GM11168 (cell line): ENCODE data around the gene PCSK4.
"Not testable (repeated sequence)": the region's sequence is repeated elsewhere in the genome, so short reads cannot be mapped to it uniquely, and the experiment has no call there.

Experiments used
- in situ Hi-C: fragments of 300-500 bp; cut with MboI; formaldehyde crosslinking; loops from one replicate; pipeline ENCODE4 v1.12.0; 2022; ENCODE audit warnings: low sequenced_read_pairs; ENCODE audit not compliant: unreplicated experiment

PCSK4 gene

DNA sequence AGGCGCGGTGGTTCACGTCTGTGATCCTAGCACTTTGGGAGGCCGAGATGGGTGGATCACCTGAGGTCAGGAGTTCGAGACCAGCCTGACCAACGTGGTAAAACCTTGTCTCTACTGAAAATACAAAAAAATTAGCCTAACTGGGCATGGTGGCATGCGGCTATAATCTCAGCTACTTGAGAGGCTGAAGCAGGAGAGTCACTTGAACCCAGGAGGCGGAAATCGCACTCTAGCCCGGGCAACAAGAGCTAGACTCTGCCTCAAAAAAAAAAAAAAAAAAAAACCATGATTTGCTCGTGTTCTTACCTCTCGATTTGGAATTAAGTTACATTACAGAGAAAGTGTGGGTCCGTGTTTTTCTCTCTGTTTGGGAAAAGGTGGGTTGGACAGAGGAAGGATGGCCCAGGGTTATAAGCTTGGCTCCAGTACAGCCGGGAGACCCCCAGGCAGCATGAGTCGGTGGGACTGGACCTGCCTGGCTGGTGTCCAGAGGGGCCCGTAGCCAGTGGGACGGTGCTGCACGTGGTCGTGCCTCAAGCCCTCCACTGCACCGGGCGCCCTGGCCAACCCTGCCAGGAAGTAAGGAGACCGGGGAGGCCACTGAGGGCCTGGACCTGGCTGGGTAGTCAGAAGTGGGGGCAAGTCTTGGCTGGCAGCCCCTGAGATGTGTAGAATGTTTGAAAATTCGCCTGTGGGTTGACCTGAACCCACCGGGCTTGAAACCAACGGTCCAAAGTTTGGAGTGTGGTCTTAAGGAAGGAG, 48.3 kb downstream of the PCSK4 start:
- in situ Hi-C loops = no loop called here

DNA sequence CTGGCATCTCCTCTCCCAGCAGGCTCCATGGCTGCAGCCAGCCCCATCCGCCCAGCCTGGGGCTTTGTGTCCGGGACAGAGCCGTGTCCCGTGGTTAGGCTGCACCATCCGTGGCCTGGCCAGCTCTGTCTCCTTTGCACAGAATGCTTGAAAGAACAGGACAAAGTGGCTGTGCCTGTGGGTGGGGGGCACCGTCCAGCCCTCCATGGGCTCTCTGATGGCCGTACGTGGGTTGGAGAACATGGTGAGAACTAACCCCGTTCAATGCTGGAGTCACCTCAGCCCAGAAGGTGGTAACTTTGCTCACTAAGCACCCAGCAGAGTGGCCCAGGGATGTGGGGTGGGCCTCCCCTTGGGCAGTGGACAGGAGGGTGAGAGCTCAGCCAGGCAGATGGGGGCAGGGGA, 49.1 kb downstream of the PCSK4 start:
- in situ Hi-C loops = no loop called here

GRCh38 chr19:1440418-1440801, 49.7 kb downstream of the PCSK4 start:
- in situ Hi-C loops = no loop called here

DNA sequence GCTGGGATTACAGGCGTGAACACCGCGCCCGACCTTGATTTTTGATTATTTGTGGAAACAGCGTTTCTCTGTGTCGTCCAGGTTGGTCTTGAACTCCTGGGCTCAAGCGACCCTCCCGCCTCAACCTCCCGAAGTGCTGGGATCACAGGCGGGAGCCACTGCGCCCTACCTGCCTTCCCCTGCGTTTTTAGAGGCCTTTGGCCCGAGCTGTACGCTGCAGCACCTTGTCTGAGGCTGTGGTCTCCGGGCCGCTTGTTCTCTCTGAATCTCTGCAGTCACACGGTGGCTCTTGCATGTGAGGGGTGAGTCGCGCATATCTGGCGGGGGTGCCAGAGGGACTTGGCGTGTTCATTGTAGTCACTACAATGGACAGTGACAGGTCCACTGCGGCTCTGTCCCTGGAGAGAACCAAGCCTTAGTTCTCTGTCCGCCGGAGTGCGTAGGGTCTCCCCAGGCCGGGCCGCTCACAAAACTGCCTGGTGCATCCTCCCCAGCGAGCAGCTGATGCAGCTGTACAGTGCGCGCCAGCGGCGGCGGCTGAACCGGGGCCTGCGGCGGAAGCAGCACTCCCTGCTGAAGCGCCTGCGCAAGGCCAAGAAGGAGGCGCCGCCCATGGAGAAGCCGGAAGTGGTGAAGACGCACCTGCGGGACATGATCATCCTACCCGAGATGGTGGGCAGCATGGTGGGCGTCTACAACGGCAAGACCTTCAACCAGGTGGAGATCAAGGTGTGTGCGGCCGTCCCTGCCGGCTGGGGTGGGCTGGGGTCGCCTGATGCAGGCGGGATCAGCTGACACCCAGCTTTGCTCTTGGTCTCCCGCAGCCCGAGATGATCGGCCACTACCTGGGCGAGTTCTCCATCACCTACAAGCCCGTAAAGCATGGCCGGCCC, 50.4 kb downstream of the PCSK4 start:
- in situ Hi-C loops = not testable (repeated sequence)

DNA sequence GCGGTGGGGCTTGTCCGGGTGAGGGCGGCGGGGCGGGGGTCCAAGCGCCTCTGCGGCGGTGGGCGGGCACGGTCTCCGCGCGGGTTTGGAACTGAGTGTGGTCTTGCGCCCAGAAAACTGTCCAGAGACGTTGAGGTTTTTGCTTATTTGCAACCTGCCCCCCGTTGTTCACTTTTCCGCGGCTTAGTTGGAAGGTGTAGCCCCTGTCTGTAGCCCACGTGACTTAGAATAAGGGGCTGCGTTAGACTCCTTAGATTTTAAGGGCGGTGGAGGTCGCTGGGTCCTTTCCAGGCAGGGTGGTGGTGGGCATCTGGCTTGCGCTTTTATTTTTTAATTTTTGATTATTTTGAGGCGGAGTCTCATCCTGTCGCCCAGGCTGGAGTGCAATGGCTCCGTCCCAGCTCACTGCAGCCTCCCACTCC, 51.2 kb downstream of the PCSK4 start:
- in situ Hi-C loops = no loop called here

DNA sequence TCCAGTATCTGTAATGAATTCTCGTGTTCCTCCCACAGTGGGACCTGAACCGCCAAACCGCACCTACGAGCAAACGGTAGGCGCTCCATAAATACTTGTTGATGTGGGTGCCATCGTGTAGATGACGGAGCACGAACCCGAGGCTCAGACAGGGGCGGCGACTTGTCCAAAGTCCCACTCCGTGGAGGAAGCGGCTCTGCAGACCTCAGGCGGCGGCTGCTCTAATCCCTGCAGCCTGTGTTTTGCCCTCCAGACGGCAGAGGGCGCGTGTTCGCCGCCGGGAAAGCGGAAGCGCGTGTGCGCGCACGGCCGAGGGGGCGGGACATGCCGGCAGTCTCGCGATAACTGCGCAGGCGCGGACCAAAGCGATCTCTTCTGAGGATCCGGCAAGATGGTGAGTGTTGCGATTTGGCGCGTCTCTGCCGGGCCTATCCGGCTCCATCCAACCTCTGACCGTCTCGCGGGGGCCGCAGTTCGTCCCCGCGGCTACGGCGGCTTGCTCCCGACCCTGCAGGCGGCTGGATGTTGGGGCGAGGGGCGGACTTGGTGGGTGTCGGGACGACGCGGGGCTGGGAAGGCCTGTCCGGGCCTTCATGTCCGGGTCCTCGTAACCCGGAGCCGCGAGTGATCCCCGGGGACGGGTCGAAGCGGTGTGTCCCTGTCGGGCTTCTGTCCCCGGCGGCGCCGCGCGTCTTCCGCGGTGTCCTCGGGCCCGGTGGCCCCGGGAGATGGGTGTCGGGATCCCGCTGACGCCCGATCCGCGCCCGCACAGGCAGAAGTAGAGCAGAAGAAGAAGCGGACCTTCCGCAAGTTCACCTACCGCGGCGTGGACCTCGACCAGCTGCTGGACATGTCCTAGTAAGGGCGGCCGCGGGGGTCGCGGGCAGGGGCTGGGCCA, 51.9 kb downstream of the PCSK4 start, which contains the start of gene RPS15:
RPS15 (plus strand) TSS at position 362 of the 898 bp plus-strand sequence; CDS start at position 392, 30 bp downstream.
- in situ Hi-C loops = no loop called here

- in situ Hi-C loops = no loop called here
Observed at GRCh38 chr19:1437609-1438008, 52.5 kb downstream of the PCSK4 start.

DNA sequence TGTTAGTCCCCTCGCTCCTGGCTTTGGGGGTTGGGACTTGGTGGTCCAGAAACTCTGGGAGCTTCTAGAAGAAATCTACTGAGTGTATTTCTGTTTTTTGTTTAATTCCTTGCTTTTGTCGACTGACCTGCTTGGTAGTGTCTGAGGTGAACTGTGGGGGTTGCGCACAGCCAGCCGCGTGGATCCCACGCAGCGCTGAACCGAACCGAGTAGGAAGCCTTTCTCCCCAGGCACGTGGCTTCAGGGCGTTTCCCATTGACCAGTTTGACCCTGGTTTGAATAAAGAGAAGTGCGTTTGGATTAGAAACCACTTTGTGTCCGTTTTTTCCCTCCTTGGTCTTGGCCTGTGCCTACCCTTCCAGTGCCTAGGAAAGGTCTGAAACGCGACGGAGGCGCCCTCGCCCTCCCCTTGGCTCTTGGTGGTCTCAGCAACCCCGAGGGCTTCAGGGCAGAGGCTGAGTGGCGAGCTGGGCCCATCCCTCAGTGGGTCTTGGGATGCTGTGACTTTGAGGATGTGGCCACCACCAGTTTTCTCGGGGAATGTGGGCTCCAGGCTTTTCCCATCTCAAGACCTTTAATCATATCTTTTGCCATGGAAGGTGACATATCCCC, 54.7 kb downstream of the PCSK4 start:
- in situ Hi-C loops = no loop called here

DNA sequence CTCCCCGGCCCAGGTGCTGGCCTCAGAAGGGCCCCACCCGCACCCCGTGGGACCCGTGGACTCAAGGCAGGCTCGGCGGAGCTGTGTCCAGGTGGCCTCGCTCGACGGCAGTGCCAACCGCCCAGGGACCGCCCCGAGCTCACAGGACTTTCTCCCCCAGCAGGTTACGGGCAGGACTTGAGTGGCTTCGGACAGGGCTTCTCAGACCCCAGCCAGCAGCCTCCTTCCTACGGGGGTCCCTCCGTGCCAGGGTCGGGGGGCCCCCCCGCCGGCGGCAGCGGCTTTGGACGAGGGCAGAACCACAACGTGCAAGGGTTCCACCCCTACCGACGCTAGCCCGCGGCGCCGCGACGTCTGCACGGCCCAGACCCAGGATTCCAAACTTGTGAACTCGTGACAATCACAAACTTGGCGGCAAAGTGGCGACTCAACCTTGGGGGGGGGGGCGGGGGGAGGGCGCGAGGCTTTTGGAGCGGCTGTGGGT, 55.5 kb downstream of the PCSK4 start:
- in situ Hi-C loops = no loop called here

- in situ Hi-C loops = no loop called here
Observed at GRCh38 chr19:1434040-1434366, 56.1 kb downstream of the PCSK4 start.

- in situ Hi-C loops = no loop called here
Observed at GRCh38 chr19:1433119-1434039, 56.8 kb downstream of the PCSK4 start.

- in situ Hi-C loops = no loop called here
Observed at GRCh38 chr19:1432507-1432887, 57.7 kb downstream of the PCSK4 start.

DNA sequence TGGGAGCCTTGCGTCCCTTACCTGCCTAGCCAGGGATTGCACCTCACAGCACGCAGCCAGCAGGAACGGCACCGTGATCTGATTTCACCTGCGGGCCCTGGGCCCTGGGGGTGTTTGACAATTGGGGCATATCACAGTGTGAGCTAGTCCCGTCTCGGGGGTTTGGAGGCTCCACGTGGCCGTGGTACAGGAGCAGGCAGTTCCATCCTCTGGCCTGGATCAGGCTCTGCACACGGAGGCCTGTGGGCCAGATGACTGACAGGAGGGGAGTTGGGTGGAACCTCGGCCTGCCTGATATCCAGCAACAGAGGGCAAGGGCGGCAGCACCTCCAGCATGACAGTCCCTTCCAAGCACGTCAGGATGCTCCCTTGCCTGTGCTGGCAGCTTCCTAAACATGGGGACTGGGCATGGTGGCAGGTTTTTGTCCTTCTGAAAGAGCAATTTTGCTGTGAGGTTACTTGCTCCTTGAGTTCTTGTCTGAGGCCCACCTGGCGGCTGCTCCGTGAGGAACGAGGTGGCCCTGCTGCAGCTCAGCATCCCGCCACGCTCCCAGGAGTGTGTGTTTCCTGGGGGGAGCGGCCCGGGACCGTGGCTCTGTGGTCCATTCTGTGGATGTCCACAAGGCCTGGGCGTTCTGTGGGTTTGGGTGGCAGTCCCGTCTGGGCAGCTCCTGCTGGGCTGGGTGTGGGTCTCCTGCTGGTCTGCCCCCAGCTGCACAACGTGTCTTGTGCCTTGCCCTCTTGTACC, 58.2 kb downstream of the PCSK4 start:
- in situ Hi-C loops = no loop called here
